Colonic mucosa (tissue), 4 donors: Measurements from ENCODE around the gene TAF6L. TPM values are rescaled to one million over a fixed set of nuclear protein-coding genes. Genes with fewer than 3 reads are reported as not detected.

ENCODE experiments used
- DNase-seq: peaks from one replicate; pipeline ENCODE4 v3.0.0-alpha.2; 2020
- H3K27ac ChIP-seq: fragments of 200-600 bp; one replicate; pipeline ENCODE4 v1.8.0; 2021
- H3K27me3 ChIP-seq: fragments of 200-600 bp; one replicate; pipeline ENCODE4 v1.8.0; 2021
- H3K36me3 ChIP-seq: fragments of 200-600 bp; one replicate; pipeline ENCODE4 v1.8.0; 2021
- H3K4me1 ChIP-seq: fragments of 200-600 bp; one replicate; pipeline ENCODE4 v1.8.0; 2021; ENCODE audit warnings: mild to moderate bottlenecking
- H3K4me3 ChIP-seq: fragments of 200-600 bp; one replicate; pipeline ENCODE4 v1.8.0; 2021
- H3K9ac ChIP-seq, 2 donors: one replicate each; pipeline ENCODE4 v1.7.0; 2013; ENCODE audit warnings: control low read depth in 2 of 2, low read depth in 2 of 2, low read length in 2 of 2
- H3K9me3 ChIP-seq: fragments of 200-600 bp; one replicate; pipeline ENCODE4 v1.8.0; 2021
- CTCF ChIP-seq: fragments of 200-600 bp; IDR thresholded peaks from one replicate; pipeline ENCODE4 v1.8.0; 2022; ENCODE audit warnings: antibody characterized with exemption, mild to moderate bottlenecking
- intact Hi-C: fragments of 100-400 bp; cut with DNase I; formaldehyde crosslinking; loops from one replicate; pipeline ENCODE4 v1.14.1; 2022
- total RNA-seq, 2 donors: library from RNA; stranded (reverse); fragmentation: NEBNext Ultra II Directional in 1 of 2; extraction: Animal tissue kit (Norgen Biotek cat#: 25700) in 1 of 2; gene quantifications; one replicate each; pipeline ENCODE4 v1.2.1, GENCODE V29; 2021
- donor health status: healthy.
- donor health status: DM: no; HTN: no; CAD: no.
- donor health status: DM: no; HTN: no; CAD: no.

TAF6L gene
- total RNA-seq, 2 donors from 2014 or later = 15.3 to 26.6 TPM

GRCh38 chr11:62786318-62787004, 15.3 kb downstream of the TAF6L start:
- Histone ChIP-seq H3K27ac (peak overlapping the region; percentile 99), H3K36me3 (no peaks in the 10 kb centered on the region), H3K9ac (peak overlapping the region; percentile 97 to 99), H3K4me3 (peak overlapping the region; percentile 84), H3K27me3 (no peaks in the 10 kb centered on the region), H3K9me3 (no peaks in the 10 kb centered on the region), H3K4me1 (peaks cover 8% of the 10 kb centered on the region)
- DNase-seq = peak; percentile 91
- peak; percentile 92 for TF ChIP-seq CTCF
- intact Hi-C loops = loop anchor here (5.0 kb wide), 1 partner anchor 76 kb away; no protein-coding TSS in a partner anchor

- peaks cover 10% of the 10 kb centered on the region for H3K4me1 ChIP-seq
- H3K27ac ChIP-seq = peak within 1 kb of the TSS; percentile 99
- no peaks in the 10 kb centered on the region for H3K36me3 ChIP-seq
- peak within 1 kb of the TSS; percentile 97 to 99 for H3K9ac ChIP-seq
- no peak for TF ChIP-seq CTCF
- peak; percentile 100 for DNase-seq
- no peaks in the 10 kb centered on the region for H3K9me3 ChIP-seq
- intact Hi-C loops = loop anchor here (5.0 kb wide), 1 partner anchor 75 kb away; no protein-coding TSS in a partner anchor
- peak within 1 kb of the TSS; percentile 84 for H3K4me3 ChIP-seq
- no peaks in the 10 kb centered on the region for H3K27me3 ChIP-seq
Measured at GRCh38 chr11:62787005-62787759, 16.0 kb downstream of the TAF6L start, which contains the start of gene TMEM179B. TMEM179B (plus strand) TSS chr11:62787402; CDS start chr11:62787432, 30 bp downstream.

GRCh38 chr11:62788991-62789390, 17.8 kb downstream of the TAF6L start:
- Histone ChIP-seq H3K9me3 (no peaks in the 10 kb centered on the region), H3K9ac (peak overlapping the region; percentile 0 to 1), H3K4me3 (no peak overlapping the region), H3K27ac (no peak overlapping the region), H3K4me1 (peaks cover 13% of the 10 kb centered on the region), H3K36me3 (peaks cover 8% of the 10 kb centered on the region), H3K27me3 (no peaks in the 10 kb centered on the region)
- no peak for DNase-seq
- intact Hi-C loops = loop anchor here (5.0 kb wide), 1 partner anchor 73 kb away; no protein-coding TSS in a partner anchor
- no peak for TF ChIP-seq CTCF

GRCh38 chr11:62789576-62789975, 18.4 kb downstream of the TAF6L start:
- Histone ChIP-seq H3K9ac (peak overlapping the region in 1 of 2 donors; percentile 1), H3K27me3 (no peaks in the 10 kb centered on the region), H3K36me3 (peaks cover 14% of the 10 kb centered on the region), H3K4me1 (peaks cover 13% of the 10 kb centered on the region), H3K27ac (no peak overlapping the region), H3K4me3 (no peak overlapping the region), H3K9me3 (no peaks in the 10 kb centered on the region)
- DNase-seq = no peak
- TF ChIP-seq CTCF = no peak
- intact Hi-C loops = loop anchor here (5.0 kb wide), 1 partner anchor 73 kb away; no protein-coding TSS in a partner anchor

GRCh38 chr11:62791501-62792201, 20.5 kb downstream of the TAF6L start, which contains the start of gene TMEM223:
TMEM223 (minus strand) TSS chr11:62792006; CDS start chr11:62791994, 12 bp downstream.
- peaks cover 25% of the 10 kb centered on the region for H3K36me3 ChIP-seq
- peak within 1 kb of the TSS; percentile 98 for H3K4me3 ChIP-seq
- H3K9ac ChIP-seq = peak within 1 kb of the TSS; percentile 89 to 96
- DNase-seq = peak; percentile 92
- no peak for TF ChIP-seq CTCF
- peaks cover 7% of the 10 kb centered on the region for H3K4me1 ChIP-seq
- peak within 1 kb of the TSS; percentile 80 for H3K27ac ChIP-seq
- intact Hi-C loops = no loop called here
- H3K9me3 ChIP-seq = no peaks in the 10 kb centered on the region
- no peaks in the 10 kb centered on the region for H3K27me3 ChIP-seq
